Smooth muscle cell (in vitro differentiated cells): Measurements from ENCODE around the gene PNPLA1. TPM values are rescaled to one million over a fixed set of nuclear protein-coding genes. Genes with fewer than 3 reads are reported as not detected.

Source experiments
- DNase-seq: peaks from one replicate; lab custom pipeline; 2025; ENCODE audit not compliant: unreplicated experiment; lab: John Stamatoyannopoulos, UW
- H2AFZ ChIP-seq: fragments of 200-600 bp; sonication (generic); 2 replicates; pipeline ENCODE4 v1.6.0; 2016; ENCODE audit warnings: antibody characterized with exemption, low read depth, mild to moderate bottlenecking
- H3F3A ChIP-seq: fragments of 200-600 bp; sonication (generic); 2 replicates; pipeline ENCODE4 v1.6.0; 2017; ENCODE audit warnings: antibody characterized with exemption, low read depth
- H3K27ac ChIP-seq: fragments of 200-600 bp; sonication (generic); 2 replicates; pipeline ENCODE4 v1.5.1; 2016; ENCODE audit warnings: low read depth, mild to moderate bottlenecking
- H3K27me3 ChIP-seq: fragments of 200-600 bp; sonication (generic); 2 replicates; pipeline ENCODE4 v1.6.1; 2016; ENCODE audit warnings: low read depth, mild to moderate bottlenecking
- H3K36me3 ChIP-seq: fragments of 200-600 bp; sonication (generic); 2 replicates; pipeline ENCODE4 v1.5.1; 2016; ENCODE audit warnings: low read depth
- H3K4me1 ChIP-seq: fragments of 200-600 bp; sonication (generic); 2 replicates; pipeline ENCODE4 v1.5.1; 2016; ENCODE audit warnings: low read depth
- H3K4me2 ChIP-seq: fragments of 200-600 bp; sonication (generic); 2 replicates; pipeline ENCODE4 v1.6.0; 2016; ENCODE audit warnings: mild to moderate bottlenecking
- H3K4me3 ChIP-seq: fragments of 200-600 bp; sonication (generic); 2 replicates; pipeline ENCODE4 v1.5.1; 2016; ENCODE audit warnings: mild to moderate bottlenecking
- H3K79me2 ChIP-seq: fragments of 200-600 bp; sonication (generic); 2 replicates; pipeline ENCODE4 v1.6.0; 2016; ENCODE audit warnings: low read depth, mild to moderate bottlenecking
- H3K9ac ChIP-seq: fragments of 200-600 bp; sonication (generic); 2 replicates; pipeline ENCODE4 v1.6.0; 2016; ENCODE audit warnings: low read depth
- H3K9me3 ChIP-seq: fragments of 200-600 bp; sonication (generic); replicated peaks from 2 replicates; pipeline ENCODE4 v1.5.1; 2016; ENCODE audit warnings: low read depth
- H4K20me1 ChIP-seq: fragments of 200-600 bp; sonication (generic); 2 replicates; pipeline ENCODE4 v1.6.0; 2016; ENCODE audit warnings: low read depth
- CTCF ChIP-seq: fragments of 200-600 bp; sonication (generic); IDR thresholded peaks from 2 replicates; pipeline ENCODE4 v1.5.1; 2017; ENCODE audit warnings: borderline replicate concordance, mild to moderate bottlenecking, antibody characterized with exemption; ENCODE audit not compliant: insufficient read depth, poor library complexity, severe bottlenecking
- WGBS: methylation state at CpG from one replicate; pipeline ENCODE4 v1.1.7; 2016; ENCODE audit warnings: low lambda C conversion rate; 5-methylcytosine and 5-hydroxymethylcytosine counted together
- polyA plus RNA-seq: library from polyadenylated mRNA; unstranded; fragments of >200 nt; fragmentation: Nextera tagmentation; extraction: Ambion mirVana; gene quantifications from 2 replicates; pipeline ENCODE4 v1.2.1, GENCODE V29; 2016
- total RNA-seq: library from RNA; depleted of rRNA; stranded (reverse); fragments of >200 nt; gene quantifications from 2 replicates; pipeline ENCODE4 v1.2.3, GENCODE V29; 2014

Gene PNPLA1
- total and polyA plus RNA-seq, 2 experiments from 2014 or later: not detected

- Histone ChIP-seq H3K4me3 (no peak overlapping the region), H3K36me3 (no peaks in the 10 kb centered on the region), H4K20me1 (no peaks in the 10 kb centered on the region), H3K4me1 (peaks cover 8% of the 10 kb centered on the region), H3K79me2 (no peaks in the 10 kb centered on the region), H3K27ac (no peak overlapping the region), H3F3A (no peaks in the 10 kb centered on the region), H3K9me3 (no peaks in the 10 kb centered on the region), H3K4me2 (peak overlapping the region; percentile 28), H3K9ac (no peak overlapping the region), H2AFZ (no peak overlapping the region), H3K27me3 (no peaks in the 10 kb centered on the region)
- DNase-seq: no peak
- WGBS: 50% methylated on average over 10 of the region's 10 CpGs
- no peak for TF ChIP-seq CTCF
Observed at GRCh38 chr6:36241728-36242127, 28.1 kb upstream of the PNPLA1 start.

- H3K27ac ChIP-seq: no peak overlapping the region
- no peak overlapping the region for H2AFZ ChIP-seq
- 91% methylated on average over 5 of the region's 5 CpGs for WGBS
- H3K9me3 ChIP-seq: no peaks in the 10 kb centered on the region
- no peaks in the 10 kb centered on the region for H3K27me3 ChIP-seq
- no peaks in the 10 kb centered on the region for H3K79me2 ChIP-seq
- H3K4me1 ChIP-seq: peaks cover 8% of the 10 kb centered on the region
- H3K4me3 ChIP-seq: no peak overlapping the region
- TF ChIP-seq CTCF: no peak
- no peak for DNase-seq
- no peaks in the 10 kb centered on the region for H3F3A ChIP-seq
- no peak overlapping the region for H3K9ac ChIP-seq
- no peaks in the 10 kb centered on the region for H4K20me1 ChIP-seq
- H3K4me2 ChIP-seq: no peak overlapping the region
- no peaks in the 10 kb centered on the region for H3K36me3 ChIP-seq
Observed at GRCh38 chr6:36242161-36242560, 27.7 kb upstream of the PNPLA1 start.

- no peak for TF ChIP-seq CTCF
- no peak for DNase-seq
Observed at GRCh38 chr6:36242626-36243025, 27.2 kb upstream of the PNPLA1 start.

GRCh38 chr6:36243562-36244212 lies 26.2 kb upstream of the PNPLA1 start:
- Histone ChIP-seq H3K79me2 (no peaks in the 10 kb centered on the region), H3K36me3 (no peaks in the 10 kb centered on the region), H3K9ac (no peak overlapping the region), H2AFZ (no peak overlapping the region), H4K20me1 (no peaks in the 10 kb centered on the region), H3K4me3 (no peak overlapping the region), H3K4me1 (peaks cover 8% of the 10 kb centered on the region), H3K27ac (no peak overlapping the region), H3K27me3 (no peaks in the 10 kb centered on the region), H3K9me3 (no peaks in the 10 kb centered on the region), H3K4me2 (no peak overlapping the region), H3F3A (no peaks in the 10 kb centered on the region)
- TF ChIP-seq CTCF: no peak
- 80% methylated on average over 3 of the region's 3 CpGs for WGBS
- no peak for DNase-seq

More at GRCh38 chr6:36242626-36243025, 27.2 kb upstream of the PNPLA1 start:
- Histone ChIP-seq H3K4me3 (no peak overlapping the region), H4K20me1 (no peaks in the 10 kb centered on the region), H3K4me1 (peaks cover 8% of the 10 kb centered on the region), H3K27ac (no peak overlapping the region), H3K9ac (no peak overlapping the region), H2AFZ (no peak overlapping the region), H3K36me3 (no peaks in the 10 kb centered on the region), H3K4me2 (no peak overlapping the region), H3K27me3 (no peaks in the 10 kb centered on the region), H3K79me2 (no peaks in the 10 kb centered on the region), H3F3A (no peaks in the 10 kb centered on the region), H3K9me3 (no peaks in the 10 kb centered on the region)
- WGBS: 54% methylated on average over 4 of the region's 4 CpGs
